Measurements from ENCODE around the gene CFDP1.

Gene CFDP1

GRCh38 chr16:75329943-75330342 lies 103.4 kb downstream of the CFDP1 start:
- no peak overlapping the region for H3K27ac ChIP-seq (ENCODE audit: low read depth, low read length, poor library complexity, severe bottlenecking)
- no peak overlapping the region for H3K4me2 ChIP-seq (ENCODE audit: low read length)
- no peak overlapping the region for H3K9ac ChIP-seq (ENCODE audit: low read length)
- peaks cover 13% of the 10 kb centered on the region for H3K4me1 ChIP-seq (ENCODE audit: insufficient read depth, low read length, severe bottlenecking)
- H3K27me3 ChIP-seq (ENCODE audit: insufficient read depth, low read length): no peaks in the 10 kb centered on the region
- no peaks in the 10 kb centered on the region for H3K9me3 ChIP-seq (ENCODE audit: low read length)
- no peak overlapping the region for H2AFZ ChIP-seq (ENCODE audit: low read length)
- H3F3A ChIP-seq (ENCODE audit: insufficient read depth, low read length): no peaks in the 10 kb centered on the region
- H4K20me1 ChIP-seq (ENCODE audit: insufficient read depth, low read length): no peaks in the 10 kb centered on the region
- no peak overlapping the region for H3K4me3 ChIP-seq (ENCODE audit: low read depth, low read length, poor library complexity, severe bottlenecking)
- H3K36me3 ChIP-seq (ENCODE audit: insufficient read depth, low read length): no peaks in the 10 kb centered on the region
- H3K79me2 ChIP-seq (ENCODE audit: insufficient read depth, low read length): no peaks in the 10 kb centered on the region
- H3K9me2 ChIP-seq (ENCODE audit: low read depth, low read length): no peaks in the 10 kb centered on the region
- no peak for TF ChIP-seq EZH2 (IDR thresholded peaks at IDR 0.05; ENCODE audit: borderline replicate concordance, low read length)

GRCh38 chr16:75326333-75326732 lies 107.0 kb downstream of the CFDP1 start:
- Histone ChIP-seq H3K79me2 (ENCODE audit: insufficient read depth, low read length) (no peaks in the 10 kb centered on the region), H3K36me3 (ENCODE audit: insufficient read depth, low read length) (no peaks in the 10 kb centered on the region), H3K4me1 (ENCODE audit: insufficient read depth, low read length, severe bottlenecking) (no peaks in the 10 kb centered on the region), H3K9ac (ENCODE audit: low read length) (no peak overlapping the region), H3K4me3 (ENCODE audit: low read depth, low read length, poor library complexity, severe bottlenecking) (no peak overlapping the region), H3F3A (ENCODE audit: insufficient read depth, low read length) (no peaks in the 10 kb centered on the region), H3K9me2 (ENCODE audit: low read depth, low read length) (no peaks in the 10 kb centered on the region), H3K9me3 (ENCODE audit: low read length) (no peaks in the 10 kb centered on the region), H3K4me2 (ENCODE audit: low read length) (no peak overlapping the region), H2AFZ (ENCODE audit: low read length) (no peak overlapping the region), H3K27me3 (ENCODE audit: insufficient read depth, low read length) (no peaks in the 10 kb centered on the region), H4K20me1 (ENCODE audit: insufficient read depth, low read length) (no peaks in the 10 kb centered on the region), H3K27ac (ENCODE audit: low read depth, low read length, poor library complexity, severe bottlenecking) (no peak overlapping the region)
- no peak for TF ChIP-seq CTCF (IDR thresholded peaks at IDR 0.05; ENCODE audit: low read length)
- no peak for TF ChIP-seq EZH2 (IDR thresholded peaks at IDR 0.05; ENCODE audit: borderline replicate concordance, low read length)

GRCh38 chr16:75323933-75324332 lies 109.4 kb downstream of the CFDP1 start:
- no peak overlapping the region for H3K4me2 ChIP-seq (ENCODE audit: low read length)

More at GRCh38 chr16:75323933-75324332, 109.4 kb downstream of the CFDP1 start:
- Histone ChIP-seq H3K9ac (ENCODE audit: low read length) (no peak overlapping the region), H3K9me2 (ENCODE audit: low read depth, low read length) (no peaks in the 10 kb centered on the region), H3K27ac (ENCODE audit: low read depth, low read length, poor library complexity, severe bottlenecking) (no peak overlapping the region), H3K79me2 (ENCODE audit: insufficient read depth, low read length) (no peaks in the 10 kb centered on the region), H3K9me3 (ENCODE audit: low read length) (no peaks in the 10 kb centered on the region), H3K4me1 (ENCODE audit: insufficient read depth, low read length, severe bottlenecking) (peaks cover 12% of the 10 kb centered on the region), H3K27me3 (ENCODE audit: insufficient read depth, low read length) (no peaks in the 10 kb centered on the region), H4K20me1 (ENCODE audit: insufficient read depth, low read length) (no peaks in the 10 kb centered on the region), H3K36me3 (ENCODE audit: insufficient read depth, low read length) (no peaks in the 10 kb centered on the region), H3K4me3 (ENCODE audit: low read depth, low read length, poor library complexity, severe bottlenecking) (no peak overlapping the region), H2AFZ (ENCODE audit: low read length) (no peak overlapping the region), H3F3A (ENCODE audit: insufficient read depth, low read length) (no peaks in the 10 kb centered on the region)
- TF ChIP-seq EZH2 (IDR thresholded peaks at IDR 0.05; ENCODE audit: borderline replicate concordance, low read length) (no peak), CTCF (IDR thresholded peaks at IDR 0.05; ENCODE audit: low read length) (no peak)

Data from OCI-LY1 (cell line).